Activated CD8-positive, alpha-beta memory T cell treated with anti-CD3 and anti-CD28 coated beads, Interleukin-2, amount 50 U/mL, for 24 hours (primary cell): ENCODE results near the gene SLC30A1.
"Not testable (repeated sequence)": the region's sequence is repeated elsewhere in the genome, so short reads cannot be mapped to it uniquely, and the experiment has no call there.

Source experiments
- DNase-seq: peaks from one replicate; pipeline ENCODE4 v3.0.0-alpha.2; 2020; ENCODE audit errors: extremely low read depth

The SLC30A1 gene

GRCh38 chr1:211578640-211579439, at the start of gene SLC30A1:
SLC30A1 (minus strand) TSS chr1:211579161; CDS start chr1:211578612, 549 bp downstream.
- DNase-seq = peak; percentile 99

- DNase-seq = no peak
Observed at GRCh38 chr1:211628417-211628816, 49.5 kb upstream of the SLC30A1 start.

GRCh38 chr1:211627259-211627658, 48.3 kb upstream of the SLC30A1 start:
- DNase-seq = no peak

GRCh38 chr1:211625866-211626265, 46.9 kb upstream of the SLC30A1 start:
- DNase-seq = not testable (repeated sequence)

- no peak for DNase-seq
Observed at GRCh38 chr1:211625040-211625439, 46.1 kb upstream of the SLC30A1 start.

- DNase-seq = no peak
Observed at GRCh38 chr1:211623515-211623914, 44.6 kb upstream of the SLC30A1 start.

GRCh38 chr1:211621447-211622198, 42.7 kb upstream of the SLC30A1 start:
- DNase-seq = no peak

GRCh38 chr1:211620097-211620496, 41.1 kb upstream of the SLC30A1 start:
- DNase-seq = no peak

GRCh38 chr1:211619033-211619996, 40.4 kb upstream of the SLC30A1 start:
- no peak for DNase-seq

GRCh38 chr1:211616965-211617297, 38.0 kb upstream of the SLC30A1 start:
- no peak for DNase-seq

GRCh38 chr1:211616231-211616964, 37.4 kb upstream of the SLC30A1 start:
- DNase-seq = no peak

GRCh38 chr1:211614615-211615014, 35.7 kb upstream of the SLC30A1 start:
- DNase-seq = no peak

- no peak for DNase-seq
Observed at GRCh38 chr1:211613951-211614350, 35.0 kb upstream of the SLC30A1 start.

GRCh38 chr1:211613108-211613947, 34.4 kb upstream of the SLC30A1 start:
- no peak for DNase-seq

GRCh38 chr1:211612786-211613107, 33.8 kb upstream of the SLC30A1 start:
- no peak for DNase-seq

- no peak for DNase-seq
Observed at GRCh38 chr1:211611818-211612217, 32.9 kb upstream of the SLC30A1 start.

- DNase-seq = no peak
Observed at GRCh38 chr1:211610779-211611556, 32.0 kb upstream of the SLC30A1 start.

GRCh38 chr1:211609120-211610024, 30.4 kb upstream of the SLC30A1 start:
- no peak for DNase-seq
